Stimulated activated CD8-positive, alpha-beta memory T cell treated with anti-CD3 and anti-CD28 coated beads, Interleukin-4, amount 100 ng/mL, for 48 hours (primary cell): ENCODE measurements around the gene SFT2D1.
A peak's percentile ranks its signal among the peaks of the same experiment; 100 is the strongest.
"Not testable (repeated sequence)": the region's sequence is repeated elsewhere in the genome, so short reads cannot be mapped to it uniquely, and the experiment has no call there.

ENCODE experiments used
- DNase-seq: peaks from one replicate; pipeline ENCODE4 v3.0.0-alpha.2; 2020

SFT2D1 gene

DNA sequence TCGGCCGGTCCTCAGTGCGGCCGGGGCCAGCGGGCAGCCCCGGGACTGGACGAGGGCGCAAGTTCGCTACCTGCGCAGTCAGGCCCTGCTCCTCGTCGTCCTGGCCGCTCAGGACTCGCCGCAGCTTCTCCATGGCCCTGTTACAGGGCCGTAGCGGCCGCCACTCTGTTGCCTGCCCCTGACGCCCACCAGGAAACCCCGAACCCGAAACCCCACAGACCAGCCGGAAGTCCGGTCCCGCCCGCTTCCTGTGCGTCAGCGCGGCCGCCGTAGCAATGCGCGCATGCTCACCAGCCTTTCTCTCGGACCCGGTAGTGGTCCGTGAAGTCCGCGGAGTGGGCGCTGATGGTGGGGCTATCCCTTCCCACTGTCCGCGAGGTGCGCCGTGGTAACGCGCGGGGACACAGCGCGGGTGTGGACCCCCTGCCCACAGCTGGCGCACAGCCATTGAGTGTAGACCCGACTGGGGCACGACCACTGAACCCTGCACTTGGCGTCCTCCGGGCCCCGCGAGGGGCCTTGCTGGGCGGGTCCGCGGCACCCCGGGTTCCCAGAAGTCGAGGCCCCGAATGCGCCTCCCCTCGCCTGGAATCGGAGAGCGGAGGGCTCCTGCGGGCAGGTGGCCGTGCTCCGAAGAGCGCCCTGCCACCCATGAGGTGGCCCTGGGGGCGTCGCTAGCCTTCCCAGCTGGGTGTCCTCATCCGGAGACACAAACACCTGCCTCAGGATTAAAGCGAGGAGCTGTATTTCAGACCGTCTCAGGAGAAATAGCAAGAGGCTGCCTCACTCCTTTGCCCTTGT lies at the start of gene SFT2D1:
TSS of gene SFT2D1 (minus strand) at position 197 of the 801 bp plus-strand sequence. CDS start at position 133, 64 bp downstream.
- DNase-seq, result peak; percentile 92

GRCh38 chr6:166389119-166389518 lies 46.8 kb upstream of the SFT2D1 start:
- DNase-seq, result no peak

DNA sequence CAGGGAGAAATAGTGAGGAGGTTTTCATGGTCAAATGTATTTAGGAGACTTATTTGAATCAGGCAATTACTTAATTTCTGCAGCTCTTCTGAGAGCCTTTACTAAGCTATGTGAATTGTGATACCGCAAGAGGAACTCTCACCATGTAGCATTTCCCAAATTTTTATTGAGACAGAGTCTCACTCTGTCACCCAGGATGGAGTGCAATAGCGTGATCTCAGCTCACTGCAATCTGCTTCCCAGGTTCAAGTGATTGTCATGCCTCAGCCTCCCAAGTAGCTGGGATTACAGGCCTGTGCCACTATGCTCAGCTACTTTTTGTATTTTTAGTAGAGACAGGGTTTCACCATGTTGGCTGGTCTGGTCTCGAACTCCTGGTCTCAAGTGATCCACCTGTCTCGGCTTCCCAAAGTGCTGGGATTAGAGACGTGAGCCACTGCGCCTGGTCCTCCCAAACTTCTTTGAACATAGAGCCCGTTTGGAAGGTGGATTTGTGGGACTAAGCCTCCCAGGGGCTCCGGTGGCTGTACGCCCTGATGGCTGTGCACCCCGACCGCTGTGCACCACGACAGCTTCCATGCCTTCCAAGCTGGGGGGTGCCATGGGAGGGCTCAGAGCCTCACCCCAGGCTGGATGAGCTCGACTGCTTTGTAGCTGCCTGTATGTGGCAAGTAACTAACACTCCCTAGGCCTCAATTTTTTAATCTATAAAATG lies 46.1 kb upstream of the SFT2D1 start:
- DNase-seq, result no peak

DNA sequence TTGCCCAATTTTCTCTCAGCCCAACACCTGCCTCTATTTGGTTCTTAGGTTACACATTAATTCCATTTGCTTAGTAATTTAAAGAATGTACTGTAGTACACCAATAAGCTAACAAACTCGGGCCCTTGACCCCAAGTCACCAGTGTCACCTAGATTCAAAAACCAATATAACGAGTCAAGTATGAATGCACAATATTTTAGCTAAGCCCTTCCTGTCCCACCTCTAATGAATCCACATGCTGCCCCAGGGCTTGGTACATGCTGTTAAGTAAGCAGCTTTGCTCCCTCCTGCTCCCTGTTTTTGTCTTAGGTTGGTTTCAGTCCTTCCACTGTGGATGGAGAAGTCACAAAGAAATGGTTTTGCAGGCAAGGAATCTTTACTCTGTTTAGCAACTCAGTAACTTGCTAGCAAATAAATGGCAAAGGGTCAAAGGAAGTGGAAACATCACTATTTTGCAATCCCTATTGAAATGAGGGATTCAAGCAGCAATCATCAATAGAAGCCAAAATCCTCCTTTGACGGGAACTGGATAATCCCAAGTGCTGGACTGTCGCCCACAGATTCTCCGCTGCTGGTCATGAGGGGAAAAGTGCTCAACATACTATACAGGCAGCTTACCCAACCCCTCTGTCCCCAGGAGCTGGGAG lies 45.4 kb upstream of the SFT2D1 start:
- DNase-seq, result no peak

DNA sequence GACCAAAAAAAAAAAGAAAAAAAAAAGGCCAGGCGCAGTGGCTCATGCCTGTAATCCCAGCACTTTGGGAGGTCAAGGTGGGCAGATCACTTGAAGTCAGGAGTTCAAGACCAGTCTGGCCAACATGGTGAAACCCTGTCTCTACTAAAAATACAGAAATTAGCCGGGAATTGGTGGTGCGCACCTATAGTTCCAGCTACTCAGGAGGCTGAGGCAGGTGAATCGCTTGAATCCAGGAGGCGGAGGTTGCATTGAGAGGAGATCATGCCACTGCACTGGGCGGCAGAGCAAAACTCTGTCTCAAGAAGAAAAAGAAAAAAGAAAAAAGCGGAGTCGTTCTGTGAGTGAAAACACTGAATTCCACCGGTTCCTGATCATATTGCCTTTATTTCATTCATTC lies 44.8 kb upstream of the SFT2D1 start:
- DNase-seq, result not testable (repeated sequence)

- no peak for DNase-seq
Measured at GRCh38 chr6:166386111-166386510, 43.8 kb upstream of the SFT2D1 start.

- DNase-seq, result peak; percentile 45
Measured at GRCh38 chr6:166383802-166384363, 41.5 kb upstream of the SFT2D1 start.

- DNase-seq, result peak; percentile 94
Measured at GRCh38 chr6:166382933-166383801, 40.8 kb upstream of the SFT2D1 start, which contains the start of gene MPC1. TSS of gene MPC1 (minus strand) at chr6:166382940. CDS start at chr6:166382876, 64 bp downstream.

DNA sequence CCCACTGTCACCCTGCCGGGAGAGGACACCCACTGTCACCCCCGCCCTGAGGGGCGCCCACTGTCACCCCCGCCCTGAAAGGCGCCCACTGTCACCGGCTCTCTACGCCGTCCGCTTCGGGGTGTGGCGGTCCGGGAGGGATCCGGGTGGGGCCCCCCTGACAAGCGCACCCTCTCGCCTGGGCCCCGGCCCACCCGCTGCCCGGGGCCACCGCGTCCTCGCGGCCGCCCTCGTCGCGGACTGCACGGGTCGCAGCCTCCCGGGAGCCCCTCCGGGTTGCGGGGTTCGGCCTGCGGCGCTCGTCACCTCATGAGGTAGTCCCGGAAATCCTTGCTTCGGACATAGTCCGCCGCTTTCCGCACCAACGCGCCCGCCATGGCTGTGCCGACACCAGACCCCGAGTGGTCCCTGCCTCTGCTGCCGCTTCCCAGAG lies 40.2 kb upstream of the SFT2D1 start:
- no peak for DNase-seq

DNA sequence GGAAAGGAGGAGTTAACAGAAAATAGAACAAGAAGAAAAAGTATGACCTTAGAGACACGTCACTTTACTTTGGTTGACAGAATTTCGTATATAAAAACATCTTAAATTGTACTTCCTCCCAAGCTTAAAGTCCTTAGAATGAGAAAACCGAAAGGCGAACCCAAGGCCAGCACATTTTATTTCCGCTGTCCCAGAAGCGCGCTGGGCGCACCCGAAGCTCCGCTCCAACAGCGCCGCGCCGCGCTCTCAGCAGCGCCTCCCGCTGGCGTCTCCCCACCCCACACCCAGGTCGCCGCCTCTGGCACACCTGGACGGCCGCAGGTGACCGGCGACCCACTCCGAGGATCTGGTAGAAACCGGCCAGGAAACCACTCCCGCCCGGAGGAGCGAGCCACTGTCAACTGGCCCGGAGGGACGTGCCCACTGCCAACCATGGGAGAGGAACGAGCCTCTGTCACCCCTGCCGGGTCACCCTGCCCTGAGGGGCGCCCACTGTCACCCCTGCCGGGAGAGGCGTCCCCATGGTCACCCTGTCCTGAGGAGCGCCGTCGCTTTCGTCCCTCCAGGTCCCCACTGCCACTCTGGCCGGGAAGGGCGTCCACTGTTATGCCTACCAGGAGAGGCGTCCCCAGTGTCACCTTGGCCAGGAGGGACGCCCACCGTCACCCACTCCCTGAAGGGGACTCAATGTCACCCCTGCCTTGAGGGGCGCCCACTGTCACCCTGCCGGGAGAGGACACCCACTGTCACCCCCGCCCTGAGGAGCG lies 39.6 kb upstream of the SFT2D1 start:
- DNase-seq, result peak; percentile 84

GRCh38 chr6:166381381-166381732 lies 39.0 kb upstream of the SFT2D1 start:
- DNase-seq, result no peak

DNA sequence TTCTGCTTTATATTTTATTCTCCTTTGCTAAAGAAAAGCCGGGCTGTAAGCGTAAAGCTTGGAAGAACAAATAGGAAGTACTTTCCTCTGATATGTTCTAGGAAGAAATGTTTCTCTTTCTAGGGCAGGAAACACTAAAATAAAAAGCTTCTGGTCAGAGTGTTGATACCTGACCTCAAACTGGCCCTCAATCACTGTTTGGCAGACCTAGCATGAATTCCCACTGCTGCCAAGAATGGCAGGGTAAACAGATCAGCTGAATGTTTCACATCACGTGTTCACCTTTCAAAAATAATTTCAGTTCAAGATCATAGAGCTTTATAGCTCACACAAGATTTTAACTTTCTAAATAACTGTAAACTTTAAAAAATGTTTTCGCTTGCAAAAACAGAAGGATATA lies 37.5 kb upstream of the SFT2D1 start:
- DNase-seq, result no peak

DNA sequence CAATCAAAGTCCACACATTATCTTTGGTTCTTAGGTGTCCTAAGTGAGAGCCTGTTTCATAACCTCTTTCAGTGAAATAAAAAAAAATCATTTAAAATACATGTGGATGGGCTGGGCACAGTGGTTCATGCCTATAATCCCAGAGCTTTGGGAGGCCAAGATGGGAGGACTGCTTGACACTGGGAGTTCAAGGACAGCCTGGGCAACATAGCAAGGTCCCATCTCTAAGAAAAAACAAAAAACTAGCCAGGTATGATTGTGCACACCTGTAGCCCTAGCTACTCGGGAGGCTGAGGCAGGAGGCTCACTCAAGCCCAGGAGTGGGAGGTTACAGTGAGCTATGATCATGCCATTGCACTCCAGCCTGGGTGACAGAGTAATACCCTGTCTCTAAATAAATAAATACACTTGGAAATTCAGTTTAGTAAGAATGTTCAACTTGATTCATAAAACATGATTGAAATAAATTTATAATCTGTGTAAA lies 36.8 kb upstream of the SFT2D1 start:
- DNase-seq, result no peak

DNA sequence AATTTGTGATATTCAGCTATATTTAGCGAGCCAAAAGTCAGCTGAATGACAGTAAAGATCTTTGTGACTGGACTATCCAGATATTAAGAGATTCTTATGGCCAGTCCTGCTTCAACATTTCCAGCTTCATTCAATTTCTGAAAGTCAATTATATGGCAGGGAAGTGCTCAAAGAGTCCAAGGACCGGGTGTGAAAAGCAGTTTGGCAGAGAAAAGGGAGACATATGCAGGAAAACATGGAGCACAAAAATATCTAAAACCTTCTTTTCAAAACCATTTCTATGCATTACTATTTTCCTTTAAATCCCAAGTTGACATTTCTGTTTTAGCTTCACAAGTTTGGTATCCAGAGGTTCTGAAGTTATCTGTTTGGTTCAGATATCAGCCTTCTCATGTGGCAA lies 35.4 kb upstream of the SFT2D1 start:
- DNase-seq, result no peak

- DNase-seq, result no peak
Measured at GRCh38 chr6:166375013-166375412, 32.7 kb upstream of the SFT2D1 start.

- no peak for DNase-seq
Measured at GRCh38 chr6:166370489-166370888, 28.1 kb upstream of the SFT2D1 start.

GRCh38 chr6:166369782-166370181 lies 27.4 kb upstream of the SFT2D1 start:
- no peak for DNase-seq

- no peak for DNase-seq
Measured at GRCh38 chr6:166366921-166367320, 24.6 kb upstream of the SFT2D1 start.

DNA sequence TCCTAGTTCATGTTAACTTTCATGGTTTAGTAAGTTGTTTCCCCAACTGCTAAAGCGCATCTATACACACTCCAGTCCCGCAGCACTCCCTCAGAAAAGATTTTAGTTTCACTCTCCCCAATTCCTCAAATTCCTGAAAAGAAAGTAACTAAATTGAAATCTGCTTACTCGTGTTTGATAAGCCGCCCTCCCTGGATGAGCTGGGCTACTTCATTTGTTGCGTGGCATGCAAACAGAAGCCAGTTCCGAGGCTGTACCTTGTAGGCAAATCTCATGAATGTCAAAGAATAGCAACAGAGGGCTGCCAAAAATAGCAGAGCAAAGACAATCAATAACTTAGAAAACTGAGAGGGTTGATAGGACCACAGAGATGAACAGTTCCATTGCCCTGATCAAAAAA lies 23.5 kb upstream of the SFT2D1 start:
- no peak for DNase-seq

- DNase-seq, result no peak
Measured at GRCh38 chr6:166365221-166365620, 22.9 kb upstream of the SFT2D1 start.

DNA sequence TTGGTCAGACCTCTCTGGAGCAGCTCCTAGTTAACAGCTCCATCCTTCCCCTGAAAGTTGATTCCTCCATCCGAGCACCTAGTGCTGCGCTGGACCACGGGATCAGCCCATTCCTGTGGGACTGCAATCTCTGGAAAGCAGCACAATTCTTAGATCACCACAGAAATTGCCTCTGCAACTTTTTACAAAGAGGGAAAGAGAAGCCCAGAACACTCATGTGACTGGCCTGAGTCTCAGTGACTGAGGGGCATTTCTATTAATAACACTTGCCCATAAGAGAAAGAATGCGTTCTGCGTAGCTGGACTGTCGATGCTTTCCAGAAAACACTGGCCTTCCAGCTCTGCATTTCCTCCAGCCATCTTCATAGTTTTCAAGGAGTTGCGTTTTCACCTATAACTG lies 22.1 kb upstream of the SFT2D1 start:
- no peak for DNase-seq
